GM23338 (cell line): ENCODE measurements around the gene ENTHD1. TPM values are rescaled to one million over a fixed set of nuclear protein-coding genes. Genes with fewer than 3 reads are reported as not detected.

Experiments
- ATAC-seq: fragments of 200-7000 bp; cut with Tn5 transposase; 3 replicates; pipeline ENCODE4 v1.9.1; 2020
- DNase-seq: peaks from one replicate; pipeline ENCODE4 v3.0.0-alpha.2; 2015; ENCODE audit warnings: low spot score
- H2AFZ ChIP-seq: fragments of 200-600 bp; sonication (generic); 2 replicates; pipeline ENCODE4 v1.8.0; 2016; ENCODE audit warnings: antibody characterized with exemption, mild to moderate bottlenecking, moderate library complexity
- H3F3A ChIP-seq: fragments of 200-600 bp; sonication (generic); replicated peaks from 2 replicates; pipeline ENCODE4 v1.8.0; 2017; ENCODE audit warnings: antibody characterized with exemption, mixed run types, low read depth
- H3K27ac ChIP-seq: fragments of 200-600 bp; sonication (generic); 2 replicates; pipeline ENCODE4 v1.6.1; 2016; ENCODE audit warnings: low read depth
- H3K27me3 ChIP-seq: fragments of 200-600 bp; sonication (generic); 2 replicates; pipeline ENCODE4 v1.8.0; 2016; ENCODE audit warnings: mild to moderate bottlenecking, mixed run types, moderate library complexity; ENCODE audit not compliant: insufficient read depth
- H3K36me3 ChIP-seq: fragments of 200-600 bp; sonication (generic); 2 replicates; pipeline ENCODE4 v1.8.0; 2016; ENCODE audit warnings: mild to moderate bottlenecking; ENCODE audit not compliant: insufficient read depth
- H3K4me1 ChIP-seq: fragments of 200-600 bp; sonication (generic); 2 replicates; pipeline ENCODE4 v1.8.0; 2016; ENCODE audit warnings: mild to moderate bottlenecking, moderate library complexity; ENCODE audit not compliant: insufficient read depth
- H3K4me2 ChIP-seq: fragments of 200-600 bp; sonication (generic); 2 replicates; pipeline ENCODE4 v1.7.1; 2017; ENCODE audit warnings: mixed run types
- H3K4me3 ChIP-seq: fragments of 200-600 bp; sonication (generic); 2 replicates; pipeline ENCODE4 v1.6.1; 2016; ENCODE audit warnings: mixed run types
- H3K79me2 ChIP-seq: fragments of 200-600 bp; sonication (generic); replicated peaks from 2 replicates; pipeline ENCODE4 v1.8.0; 2017; ENCODE audit warnings: mild to moderate bottlenecking; ENCODE audit not compliant: insufficient read depth
- H3K9me2 ChIP-seq: fragments of 200-600 bp; sonication (generic); 2 replicates; pipeline ENCODE4 v1.8.0; 2017; ENCODE audit not compliant: insufficient read depth
- H4K20me1 ChIP-seq: fragments of 200-600 bp; sonication (generic); replicated peaks from 2 replicates; pipeline ENCODE4 v1.8.0; 2017; ENCODE audit warnings: mild to moderate bottlenecking; ENCODE audit not compliant: insufficient read depth
- H3K27ac Mint-ChIP-seq: 2 replicates; pipeline ENCODE4 v1.8.0; 2020; ENCODE audit warnings: inconsistent platforms, mild to moderate bottlenecking, moderate library complexity, mixed read lengths
- H3K27me3 Mint-ChIP-seq: 3 replicates; pipeline ENCODE4 v1.8.0; 2022; ENCODE audit warnings: low read depth, mild to moderate bottlenecking, moderate library complexity, mixed read lengths, inconsistent platforms; ENCODE audit not compliant: insufficient read depth, poor library complexity
- H3K36me3 Mint-ChIP-seq: 3 replicates; pipeline ENCODE4 v1.8.0; 2021; ENCODE audit warnings: low read depth, mild to moderate bottlenecking, inconsistent platforms, moderate library complexity, mixed read lengths
- H3K4me1 Mint-ChIP-seq: 3 replicates; pipeline ENCODE4 v1.8.0; 2020; ENCODE audit warnings: mild to moderate bottlenecking, inconsistent platforms, mixed read lengths
- H3K4me3 Mint-ChIP-seq: 3 replicates; pipeline ENCODE4 v1.8.0; 2021; ENCODE audit warnings: moderate library complexity, mild to moderate bottlenecking, inconsistent platforms, mixed read lengths
- H3K9me3 Mint-ChIP-seq: 3 replicates; pipeline ENCODE4 v1.8.0; 2020; ENCODE audit warnings: moderate library complexity, mild to moderate bottlenecking, inconsistent platforms, mixed read lengths
- CREB1 ChIP-seq: fragments of 250-450 bp; sonication (Bioruptor Pico); IDR thresholded peaks from 2 replicates; pipeline ENCODE4 v1.5.0; 2020; ENCODE audit warnings: low read depth, mild to moderate bottlenecking, moderate library complexity
- JUNB ChIP-seq: IDR thresholded peaks from one replicate; pipeline ENCODE4 v1.6.1; 2016; ENCODE audit warnings: antibody characterized with exemption; ENCODE audit not compliant: unreplicated experiment
- ZNF331 ChIP-seq: fragments of 250-450 bp; sonication (Bioruptor Pico); IDR thresholded peaks from 2 replicates; pipeline ENCODE4 v1.5.0; 2020; ENCODE audit warnings: low read depth, mild to moderate bottlenecking, moderate library complexity
- polyA plus RNA-seq: library from polyadenylated mRNA; unstranded; fragments of >200 nt; fragmentation: Nextera tagmentation; extraction: Ambion mirVana; gene quantifications from 2 replicates; pipeline ENCODE4 v1.2.1, GENCODE V29; 2016
- total RNA-seq: library from RNA; depleted of rRNA; stranded (reverse); fragments of >200 nt; shearing (Covaris generic); gene quantifications from 2 replicates; pipeline ENCODE4 v1.2.3, GENCODE V29; 2014
- TF ChIP-seq, protein P1 (sequence below): IDR thresholded peaks from one replicate; pipeline ENCODE4 v1.6.1; 2018; ENCODE audit warnings: antibody characterized with exemption; ENCODE audit not compliant: unreplicated experiment
- TF ChIP-seq, protein P2 (sequence below): IDR thresholded peaks from 2 replicates; pipeline ENCODE4 v1.6.1; 2016; ENCODE audit warnings: antibody characterized with exemption

The ENTHD1 gene
- total and polyA plus RNA-seq, 2 experiments from 2014 or later, result not detected

DNA sequence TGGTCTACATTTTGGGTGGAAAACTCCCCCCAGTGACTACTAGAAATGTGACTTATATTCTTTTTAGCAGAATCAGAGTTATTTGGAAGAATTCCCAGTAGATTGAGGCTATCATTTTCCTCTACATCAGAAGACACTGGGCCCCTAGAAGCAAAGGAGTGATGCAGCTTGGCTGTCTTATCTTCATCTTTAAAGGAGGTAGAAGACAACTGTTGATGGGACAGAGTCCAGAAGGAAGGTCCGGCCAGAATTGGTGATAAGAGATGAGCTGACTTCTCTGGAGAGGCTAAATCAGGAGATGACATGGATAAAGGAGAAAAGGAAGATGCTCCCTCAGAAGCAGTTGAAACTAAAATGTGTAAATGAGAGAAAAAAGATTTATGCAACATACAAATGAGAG, 149.6 kb downstream of the ENTHD1 start:
- Histone ChIP-seq H3K9me2 (no peaks in the 10 kb centered on the region), H3K27me3 (no peaks in the 10 kb centered on the region), H3K4me3 (no peak overlapping the region), H4K20me1 (no peaks in the 10 kb centered on the region), H2AFZ (no peak overlapping the region), H3K4me2 (no peak overlapping the region), H3F3A (no peaks in the 10 kb centered on the region), H3K27ac (no peak overlapping the region), H3K4me1 (0 out of 2 replicates have a peak, but pooled peaks cover 2% of the 10 kb centered on the region), H3K36me3 (no peaks in the 10 kb centered on the region), H3K79me2 (no peaks in the 10 kb centered on the region)
- Mint-ChIP-seq H3K4me1 (no peaks in the 10 kb centered on the region), H3K4me3 (no peak overlapping the region), H3K36me3 (no peaks in the 10 kb centered on the region), H3K27me3 (peaks cover 3% of the 10 kb centered on the region), H3K9me3 (no peaks in the 10 kb centered on the region; the same call in 2 of the 3 replicates), H3K27ac (no peak overlapping the region)
- TF ChIP-seq, protein P1, sequence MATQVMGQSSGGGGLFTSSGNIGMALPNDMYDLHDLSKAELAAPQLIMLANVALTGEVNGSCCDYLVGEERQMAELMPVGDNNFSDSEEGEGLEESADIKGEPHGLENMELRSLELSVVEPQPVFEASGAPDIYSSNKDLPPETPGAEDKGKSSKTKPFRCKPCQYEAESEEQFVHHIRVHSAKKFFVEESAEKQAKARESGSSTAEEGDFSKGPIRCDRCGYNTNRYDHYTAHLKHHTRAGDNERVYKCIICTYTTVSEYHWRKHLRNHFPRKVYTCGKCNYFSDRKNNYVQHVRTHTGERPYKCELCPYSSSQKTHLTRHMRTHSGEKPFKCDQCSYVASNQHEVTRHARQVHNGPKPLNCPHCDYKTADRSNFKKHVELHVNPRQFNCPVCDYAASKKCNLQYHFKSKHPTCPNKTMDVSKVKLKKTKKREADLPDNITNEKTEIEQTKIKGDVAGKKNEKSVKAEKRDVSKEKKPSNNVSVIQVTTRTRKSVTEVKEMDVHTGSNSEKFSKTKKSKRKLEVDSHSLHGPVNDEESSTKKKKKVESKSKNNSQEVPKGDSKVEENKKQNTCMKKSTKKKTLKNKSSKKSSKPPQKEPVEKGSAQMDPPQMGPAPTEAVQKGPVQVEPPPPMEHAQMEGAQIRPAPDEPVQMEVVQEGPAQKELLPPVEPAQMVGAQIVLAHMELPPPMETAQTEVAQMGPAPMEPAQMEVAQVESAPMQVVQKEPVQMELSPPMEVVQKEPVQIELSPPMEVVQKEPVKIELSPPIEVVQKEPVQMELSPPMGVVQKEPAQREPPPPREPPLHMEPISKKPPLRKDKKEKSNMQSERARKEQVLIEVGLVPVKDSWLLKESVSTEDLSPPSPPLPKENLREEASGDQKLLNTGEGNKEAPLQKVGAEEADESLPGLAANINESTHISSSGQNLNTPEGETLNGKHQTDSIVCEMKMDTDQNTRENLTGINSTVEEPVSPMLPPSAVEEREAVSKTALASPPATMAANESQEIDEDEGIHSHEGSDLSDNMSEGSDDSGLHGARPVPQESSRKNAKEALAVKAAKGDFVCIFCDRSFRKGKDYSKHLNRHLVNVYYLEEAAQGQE, result no peak
- DNase-seq (no peak), ATAC-seq (no peak)

DNA sequence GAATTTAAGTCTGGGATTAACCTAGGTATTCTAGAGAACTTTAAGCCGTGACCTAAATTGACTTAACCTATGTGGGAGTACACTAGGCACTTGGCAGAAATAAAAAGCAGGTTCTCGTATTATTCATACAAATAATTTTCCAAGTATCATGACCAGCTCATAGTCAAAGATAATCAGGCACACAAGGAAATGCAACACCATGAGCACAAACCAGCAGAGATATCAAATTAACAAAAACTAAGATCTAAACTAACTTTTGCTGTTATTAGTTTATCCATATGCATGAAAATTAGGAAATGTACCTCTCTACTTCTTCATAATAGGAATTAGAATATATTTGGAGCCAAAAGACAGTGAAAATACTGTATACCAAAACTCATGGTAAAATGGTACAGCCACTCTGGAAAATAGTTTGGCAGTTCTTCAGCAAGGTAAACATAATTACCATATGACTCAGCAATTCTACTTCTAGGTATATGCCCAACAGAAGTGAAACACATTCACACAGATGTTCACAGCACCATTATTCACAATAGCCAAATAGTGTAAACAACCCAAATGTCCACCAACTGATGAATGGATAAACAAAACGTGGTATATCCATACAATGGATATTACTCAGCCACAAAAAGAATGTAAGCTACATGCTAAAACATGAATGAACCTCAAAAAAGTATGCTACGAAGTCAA, 154.1 kb downstream of the ENTHD1 start:
- Histone ChIP-seq H2AFZ (no peak overlapping the region), H3K9me2 (no peaks in the 10 kb centered on the region), H3K4me2 (no peak overlapping the region), H3K27me3 (no peaks in the 10 kb centered on the region), H3K36me3 (no peaks in the 10 kb centered on the region), H3K27ac (no peak overlapping the region), H3K4me3 (no peak overlapping the region), H4K20me1 (no peaks in the 10 kb centered on the region), H3F3A (no peaks in the 10 kb centered on the region), H3K79me2 (no peaks in the 10 kb centered on the region), H3K4me1 (peaks cover 6% of the 10 kb centered on the region; the same call in 1 of the 2 replicates)
- no peaks in the 10 kb centered on the region for H3K36me3 Mint-ChIP-seq
- no peaks in the 10 kb centered on the region; the same call in 2 of the 3 replicates for H3K9me3 Mint-ChIP-seq
- DNase-seq (no peak), ATAC-seq (no peak)
- H3K27me3 Mint-ChIP-seq, result peaks cover 5% of the 10 kb centered on the region
- no peak overlapping the region for H3K27ac Mint-ChIP-seq
- no peak overlapping the region for H3K4me3 Mint-ChIP-seq
- no peak for TF ChIP-seq ZNF331 (CRISPR knock-in tag)
- TF ChIP-seq, protein P2, sequence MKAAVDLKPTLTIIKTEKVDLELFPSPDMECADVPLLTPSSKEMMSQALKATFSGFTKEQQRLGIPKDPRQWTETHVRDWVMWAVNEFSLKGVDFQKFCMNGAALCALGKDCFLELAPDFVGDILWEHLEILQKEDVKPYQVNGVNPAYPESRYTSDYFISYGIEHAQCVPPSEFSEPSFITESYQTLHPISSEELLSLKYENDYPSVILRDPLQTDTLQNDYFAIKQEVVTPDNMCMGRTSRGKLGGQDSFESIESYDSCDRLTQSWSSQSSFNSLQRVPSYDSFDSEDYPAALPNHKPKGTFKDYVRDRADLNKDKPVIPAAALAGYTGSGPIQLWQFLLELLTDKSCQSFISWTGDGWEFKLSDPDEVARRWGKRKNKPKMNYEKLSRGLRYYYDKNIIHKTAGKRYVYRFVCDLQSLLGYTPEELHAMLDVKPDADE, result no peak
- TF ChIP-seq CREB1, result no peak
- TF ChIP-seq JUNB, result no peak
- H3K4me1 Mint-ChIP-seq, result peaks cover 6% of the 10 kb centered on the region
